Left ventricle myocardium inferior (tissue), 1 donor: ENCODE results near the gene NKAIN1. TPM values are rescaled to one million over a fixed set of nuclear protein-coding genes. Genes with fewer than 3 reads are reported as not detected.

Experiments used
- DNase-seq: peaks from one replicate; pipeline ENCODE4 v3.0.0-alpha.2; 2020
- H3K27ac ChIP-seq: fragments of 200-600 bp; replicated peaks from 2 replicates; pipeline ENCODE4 v1.8.0; 2021
- H3K27me3 ChIP-seq: fragments of 200-600 bp; 2 replicates; pipeline ENCODE4 v1.8.0; 2021; ENCODE audit warnings: low read depth
- H3K36me3 ChIP-seq: fragments of 200-600 bp; 2 replicates; pipeline ENCODE4 v1.8.0; 2021
- H3K4me1 ChIP-seq: fragments of 200-600 bp; 2 replicates; pipeline ENCODE4 v1.8.0; 2021
- H3K4me3 ChIP-seq: fragments of 200-600 bp; 2 replicates; pipeline ENCODE4 v1.8.0; 2021; ENCODE audit warnings: mild to moderate bottlenecking, moderate library complexity
- H3K9me3 ChIP-seq: fragments of 200-600 bp; replicated peaks from 2 replicates; pipeline ENCODE4 v1.8.0; 2021
- intact Hi-C: fragments of 100-400 bp; cut with micrococcal nuclease; formaldehyde crosslinking; loops from one replicate; pipeline ENCODE4 v1.11.0; 2022
- total RNA-seq: library from RNA; stranded (reverse); fragmentation: NEBNext Ultra II Directional; extraction: Animal tissue kit (Norgen Biotek cat#: 25700); gene quantifications from one replicate; pipeline ENCODE4 v1.2.1, GENCODE V29; 2021
- TF ChIP-seq, protein P1 (sequence below): fragments of 200-600 bp; IDR thresholded peaks from 2 replicates; pipeline ENCODE4 v1.8.0; 2021; ENCODE audit warnings: antibody characterized with exemption, mild to moderate bottlenecking, borderline replicate concordance
- donor health status: DM: no; HTN: yes; CAD: no; lungs with severe emphysema.

NKAIN1 gene
- total RNA-seq, 1 donor from 2014 or later, result 0.19 TPM

DNA sequence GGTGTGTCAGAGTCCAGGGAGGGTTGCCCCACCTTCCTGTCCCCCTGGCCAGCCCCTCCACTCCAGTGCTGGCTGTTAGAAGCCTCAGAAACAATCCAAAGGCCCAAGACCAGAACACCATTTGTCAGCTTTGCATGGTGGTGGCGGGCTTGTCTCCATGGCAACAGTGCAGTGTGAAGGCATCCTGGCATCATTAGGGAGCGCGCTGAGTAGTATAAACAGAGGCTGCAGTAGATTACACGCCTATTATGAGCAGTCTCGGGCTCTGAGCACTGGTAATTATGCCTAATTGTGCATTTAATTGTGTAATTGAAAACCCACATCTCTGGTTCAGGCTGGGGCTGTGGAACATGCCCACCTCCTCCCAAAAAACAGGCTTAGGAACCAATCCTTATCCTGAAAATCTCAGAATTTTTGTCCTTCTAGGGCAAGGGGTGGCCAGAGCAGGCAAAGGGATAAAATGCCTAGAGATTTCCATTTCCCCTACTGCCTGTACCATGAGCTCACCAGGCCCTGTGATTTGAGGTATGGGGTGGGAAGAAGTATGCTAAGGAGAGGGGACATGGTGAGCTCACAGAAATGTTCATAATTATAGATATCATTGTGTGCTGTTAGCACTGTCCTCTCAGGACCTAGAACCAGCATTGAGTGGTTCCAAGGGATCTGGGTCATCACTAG is 11.7 kb downstream of the NKAIN1 start:
- Histone ChIP-seq H3K27me3 (peaks cover 21% of the 10 kb centered on the region), H3K27ac (no peak overlapping the region), H3K9me3 (no peaks in the 10 kb centered on the region), H3K36me3 (no peaks in the 10 kb centered on the region), H3K4me3 (no peak overlapping the region), H3K4me1 (no peaks in the 10 kb centered on the region)
- intact Hi-C loops, result no loop called here
- TF ChIP-seq, protein P1, sequence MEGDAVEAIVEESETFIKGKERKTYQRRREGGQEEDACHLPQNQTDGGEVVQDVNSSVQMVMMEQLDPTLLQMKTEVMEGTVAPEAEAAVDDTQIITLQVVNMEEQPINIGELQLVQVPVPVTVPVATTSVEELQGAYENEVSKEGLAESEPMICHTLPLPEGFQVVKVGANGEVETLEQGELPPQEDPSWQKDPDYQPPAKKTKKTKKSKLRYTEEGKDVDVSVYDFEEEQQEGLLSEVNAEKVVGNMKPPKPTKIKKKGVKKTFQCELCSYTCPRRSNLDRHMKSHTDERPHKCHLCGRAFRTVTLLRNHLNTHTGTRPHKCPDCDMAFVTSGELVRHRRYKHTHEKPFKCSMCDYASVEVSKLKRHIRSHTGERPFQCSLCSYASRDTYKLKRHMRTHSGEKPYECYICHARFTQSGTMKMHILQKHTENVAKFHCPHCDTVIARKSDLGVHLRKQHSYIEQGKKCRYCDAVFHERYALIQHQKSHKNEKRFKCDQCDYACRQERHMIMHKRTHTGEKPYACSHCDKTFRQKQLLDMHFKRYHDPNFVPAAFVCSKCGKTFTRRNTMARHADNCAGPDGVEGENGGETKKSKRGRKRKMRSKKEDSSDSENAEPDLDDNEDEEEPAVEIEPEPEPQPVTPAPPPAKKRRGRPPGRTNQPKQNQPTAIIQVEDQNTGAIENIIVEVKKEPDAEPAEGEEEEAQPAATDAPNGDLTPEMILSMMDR, result no peak
- DNase-seq, result no peak

DNA sequence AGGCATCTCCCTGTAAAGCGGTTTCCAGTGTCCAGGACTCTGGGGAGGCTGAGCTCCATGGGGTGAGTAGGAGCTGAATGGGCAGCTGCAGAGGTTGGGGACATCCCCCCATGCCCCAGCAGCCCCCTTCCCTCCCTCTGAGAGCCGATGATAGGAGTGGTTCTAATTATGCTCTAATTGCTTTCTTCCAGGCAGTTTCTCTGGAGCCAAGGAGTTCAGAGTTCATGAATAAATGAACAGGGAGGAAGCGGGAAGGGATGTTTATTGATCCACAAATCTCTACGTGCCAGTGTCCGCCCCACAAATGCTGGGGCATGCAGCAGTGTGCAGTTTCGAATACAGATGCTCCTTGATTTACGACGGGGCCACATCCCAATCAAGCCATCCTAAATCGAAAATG is 15.6 kb downstream of the NKAIN1 start:
- Histone ChIP-seq H3K4me3 (no peak overlapping the region), H3K27me3 (peaks cover 35% of the 10 kb centered on the region), H3K9me3 (no peaks in the 10 kb centered on the region), H3K36me3 (no peaks in the 10 kb centered on the region), H3K4me1 (no peaks in the 10 kb centered on the region), H3K27ac (no peak overlapping the region)
- no peak for DNase-seq
- intact Hi-C loops, result no loop called here
- TF ChIP-seq, protein P1, result no peak

DNA sequence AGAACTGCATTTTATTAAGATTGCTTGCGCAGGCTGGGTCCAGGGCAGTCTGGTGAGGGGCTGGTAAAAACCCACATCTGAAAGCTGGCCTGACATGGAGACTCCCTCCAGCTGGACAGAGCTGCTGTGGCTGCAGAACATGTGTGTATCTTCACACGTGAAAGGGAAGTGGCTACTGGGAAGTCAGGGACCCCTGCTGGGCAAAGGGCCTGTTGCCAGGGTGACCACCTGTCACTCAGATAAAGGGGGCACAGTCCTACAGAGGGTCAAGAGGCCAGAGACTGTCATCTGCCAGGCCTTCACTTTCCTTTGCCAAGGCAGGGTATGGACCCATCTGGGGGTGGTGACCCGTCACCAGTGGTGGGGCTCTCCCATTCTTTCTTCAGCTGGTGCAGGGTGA is 17.5 kb downstream of the NKAIN1 start:
- Histone ChIP-seq H3K9me3 (no peaks in the 10 kb centered on the region), H3K4me3 (no peak overlapping the region), H3K27ac (no peak overlapping the region), H3K36me3 (no peaks in the 10 kb centered on the region), H3K4me1 (no peaks in the 10 kb centered on the region), H3K27me3 (peaks cover 35% of the 10 kb centered on the region)
- intact Hi-C loops, result no loop called here
- TF ChIP-seq, protein P1, result no peak
- no peak for DNase-seq

DNA sequence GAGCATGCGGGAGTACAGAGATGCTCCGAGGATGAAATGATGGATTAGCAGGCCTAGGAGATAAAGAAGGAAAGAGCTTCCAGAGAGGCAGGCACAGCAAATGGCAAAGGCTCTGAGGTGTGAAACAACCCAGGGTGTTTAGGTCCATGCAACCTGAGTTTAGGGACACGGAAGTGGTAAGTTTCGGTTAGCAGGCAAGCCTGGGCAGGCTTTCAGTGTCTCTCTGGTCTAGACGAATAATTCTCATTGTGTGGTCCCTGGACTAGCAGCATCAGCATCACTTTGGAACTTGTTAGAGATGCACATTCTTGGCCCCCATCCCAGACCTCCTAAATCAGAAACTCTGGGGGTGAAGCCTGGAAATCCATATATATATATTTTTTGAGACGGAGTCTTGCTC is 18.6 kb downstream of the NKAIN1 start:
- intact Hi-C loops, result no loop called here
- Histone ChIP-seq H3K27me3 (peaks cover 35% of the 10 kb centered on the region), H3K4me3 (no peak overlapping the region), H3K4me1 (peaks cover 5% of the 10 kb centered on the region), H3K27ac (no peak overlapping the region), H3K36me3 (no peaks in the 10 kb centered on the region), H3K9me3 (no peaks in the 10 kb centered on the region)
- TF ChIP-seq, protein P1, result no peak
- DNase-seq, result no peak

DNA sequence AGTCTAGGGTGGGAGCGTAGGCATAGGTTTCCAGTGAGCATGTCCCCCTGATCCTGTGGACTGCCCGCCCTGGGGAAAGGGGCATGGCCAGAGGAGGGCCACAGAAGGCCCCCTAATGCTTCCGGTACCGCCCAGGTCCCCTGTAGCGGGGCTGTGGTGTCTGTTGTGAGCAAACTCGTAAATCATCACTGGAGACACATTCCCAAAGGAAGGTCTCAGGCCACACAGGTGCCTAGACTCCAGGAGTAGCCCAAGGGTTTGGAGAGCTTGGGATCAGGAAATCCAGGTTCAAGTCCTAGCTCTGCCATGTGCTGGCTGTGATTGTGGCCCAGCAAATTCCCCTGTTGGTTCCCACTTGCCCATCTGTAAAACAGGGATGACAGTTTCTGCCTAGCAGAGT is 20.2 kb downstream of the NKAIN1 start:
- Histone ChIP-seq H3K27me3 (peaks cover 36% of the 10 kb centered on the region), H3K36me3 (no peaks in the 10 kb centered on the region), H3K4me3 (no peak overlapping the region), H3K27ac (no peak overlapping the region), H3K9me3 (no peaks in the 10 kb centered on the region), H3K4me1 (peaks cover 15% of the 10 kb centered on the region)
- TF ChIP-seq, protein P1, result no peak
- DNase-seq, result no peak
- intact Hi-C loops, result no loop called here

DNA sequence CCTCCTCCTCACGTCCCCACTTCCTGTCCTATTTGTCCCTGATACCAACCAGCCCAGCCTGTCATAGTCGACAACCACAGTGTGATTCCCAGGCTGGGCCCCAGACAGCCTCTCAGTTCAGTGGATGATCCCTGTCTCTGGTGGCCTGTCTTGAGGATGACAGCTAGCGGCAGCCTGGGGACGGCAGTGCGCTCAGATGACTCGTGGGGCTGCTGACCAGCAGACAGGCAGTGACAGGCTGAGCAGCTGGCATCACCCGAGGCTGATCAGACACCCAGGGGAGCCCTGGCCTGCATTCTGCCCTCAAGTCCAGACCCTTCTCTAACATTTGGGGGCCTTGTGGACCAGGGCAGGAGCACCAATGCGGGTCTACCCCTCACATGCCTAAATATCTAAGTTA is 21.0 kb downstream of the NKAIN1 start:
- DNase-seq, result no peak
- Histone ChIP-seq H3K4me1 (peaks cover 15% of the 10 kb centered on the region), H3K36me3 (no peaks in the 10 kb centered on the region), H3K4me3 (no peak overlapping the region), H3K9me3 (no peaks in the 10 kb centered on the region), H3K27me3 (peaks cover 30% of the 10 kb centered on the region), H3K27ac (no peak overlapping the region)
- TF ChIP-seq, protein P1, result no peak
- intact Hi-C loops, result no loop called here
